ENCODE measurements around the gene SRRM5.

DNA sequence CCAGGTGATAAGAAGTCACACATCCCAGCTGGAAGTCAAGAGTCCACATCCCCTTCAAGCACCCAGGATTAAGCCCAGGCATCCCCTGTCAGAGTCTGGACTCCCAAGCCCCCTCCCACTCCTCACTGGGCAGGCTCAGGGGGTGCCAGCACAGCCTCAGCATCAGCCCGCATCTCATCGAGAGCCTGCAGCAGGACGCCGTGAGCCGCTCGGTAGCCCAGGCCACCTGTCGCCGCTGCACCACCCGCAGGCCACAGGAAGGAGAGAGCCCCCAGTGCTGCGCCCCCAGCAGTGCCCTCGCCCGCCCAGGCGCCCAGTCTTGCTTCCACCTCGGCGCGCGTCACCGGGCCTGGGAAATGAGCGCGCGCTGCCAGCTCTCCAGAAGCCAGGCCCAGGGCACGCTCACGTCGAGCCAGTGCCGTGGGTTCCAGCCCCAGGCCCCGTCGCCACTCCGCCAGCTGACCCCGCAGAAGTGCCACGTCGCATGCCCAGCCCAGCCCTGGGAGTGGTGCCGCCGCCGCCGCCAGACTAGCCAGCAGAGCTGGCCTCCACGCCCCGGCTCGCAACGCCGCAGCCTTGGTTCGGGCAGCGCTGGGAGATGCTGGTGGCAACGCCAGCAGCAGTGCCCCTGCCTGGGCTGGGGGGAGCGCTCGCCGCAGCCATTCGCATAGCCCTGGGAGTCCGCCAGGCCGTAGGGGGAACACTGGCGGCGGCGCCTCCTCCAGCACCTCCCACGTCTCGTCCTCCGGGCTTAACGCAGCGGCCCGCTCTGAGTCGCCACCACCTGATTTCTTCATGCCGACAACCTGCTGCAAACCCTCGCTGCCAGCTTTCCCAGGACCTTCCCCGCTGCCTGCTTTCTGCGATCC lies 19.8 kb upstream of the SRRM5 start:
- TF ChIP-seq ZNF274 (IDR thresholded peaks at IDR 0.05; ENCODE audit: low read depth, low read length) (no peak), YY1 (IDR thresholded peaks at IDR 0.05; ENCODE audit: insufficient read depth, insufficient read length) (no peak), SUZ12 (IDR thresholded peaks at IDR 0.05; ENCODE audit: extremely low read depth, insufficient read depth, insufficient read length) (no peak)

All from NT2/D1 (cell line).